HG02798 (cell line): ENCODE results near the gene MYOM1.

Experiments used
- ATAC-seq: cut with Tn5 transposase; IDR thresholded peaks from one replicate; pipeline ENCODE4 v1.9.1; 2021; ENCODE audit warnings: mild to moderate bottlenecking; ENCODE audit not compliant: unreplicated experiment, poor library complexity

Gene MYOM1

GRCh38 chr18:3124822-3125221 is 94.9 kb downstream of the MYOM1 start:
- no peak for ATAC-seq

GRCh38 chr18:3122851-3123250 is 96.9 kb downstream of the MYOM1 start:
- no peak for ATAC-seq

GRCh38 chr18:3121259-3121658 is 98.5 kb downstream of the MYOM1 start:
- no peak for ATAC-seq

GRCh38 chr18:3120356-3120755 is 99.4 kb downstream of the MYOM1 start:
- ATAC-seq: no peak

- no peak for ATAC-seq
Measured at GRCh38 chr18:3119401-3120341, 100.1 kb downstream of the MYOM1 start.

GRCh38 chr18:3118195-3119010 is 101.4 kb downstream of the MYOM1 start:
- ATAC-seq: no peak

GRCh38 chr18:3117493-3118192 is 102.1 kb downstream of the MYOM1 start:
- ATAC-seq: no peak

GRCh38 chr18:3115447-3116030 is 104.2 kb downstream of the MYOM1 start:
- ATAC-seq: no peak

GRCh38 chr18:3114451-3114850 is 105.3 kb downstream of the MYOM1 start:
- ATAC-seq: no peak

- ATAC-seq: no peak
Measured at GRCh38 chr18:3114026-3114425, 105.7 kb downstream of the MYOM1 start.

- ATAC-seq: no peak
Measured at GRCh38 chr18:3111523-3112240, 108.1 kb downstream of the MYOM1 start.

GRCh38 chr18:3110034-3110752 is 109.6 kb downstream of the MYOM1 start:
- peak; percentile 41 for ATAC-seq

- ATAC-seq: peak; percentile 69
Measured at GRCh38 chr18:3107740-3108151, 112.0 kb downstream of the MYOM1 start.

GRCh38 chr18:3104190-3105054 is 115.3 kb downstream of the MYOM1 start:
- ATAC-seq: no peak

- no peak for ATAC-seq
Measured at GRCh38 chr18:3103576-3103975, 116.2 kb downstream of the MYOM1 start.

- ATAC-seq: no peak
Measured at GRCh38 chr18:3102983-3103382, 116.8 kb downstream of the MYOM1 start.

- no peak for ATAC-seq
Measured at GRCh38 chr18:3100498-3101132, 119.2 kb downstream of the MYOM1 start.

GRCh38 chr18:3099327-3099726 is 120.4 kb downstream of the MYOM1 start:
- ATAC-seq: no peak
